Measurements from ENCODE around the gene SIGLEC15. TPM values are rescaled to one million over a fixed set of nuclear protein-coding genes. Genes with fewer than 3 reads are reported as not detected.

The SIGLEC15 gene
- total RNA-seq, 1 donor from 2014 or later = not detected

DNA sequence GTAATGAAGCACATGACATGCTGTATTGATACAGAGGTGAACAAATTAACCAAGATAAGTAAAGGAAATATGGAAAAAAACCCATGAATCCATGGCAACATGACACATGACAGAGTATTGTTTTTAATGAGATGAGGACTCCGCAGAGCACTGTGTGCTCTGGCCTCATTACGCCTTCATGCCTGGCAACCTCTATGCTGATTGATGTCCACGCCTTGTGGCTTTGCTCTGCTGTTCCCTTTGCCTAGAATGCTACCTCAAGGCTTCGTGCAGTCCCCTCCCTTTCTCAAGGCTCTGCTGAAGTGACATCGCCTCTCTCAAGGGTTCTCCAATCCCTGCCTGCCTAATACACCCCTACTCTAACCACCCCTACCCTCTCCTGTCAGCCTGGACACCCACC is 8.4 kb downstream of the SIGLEC15 start:
- H3K4me1 Mint-ChIP-seq = peaks cover 14% of the 10 kb centered on the region
- no peak overlapping the region for H3K4me3 Mint-ChIP-seq
- peaks cover 48% of the 10 kb centered on the region for H3K27me3 Mint-ChIP-seq (ENCODE audit: low read depth)
- no peak for DNase-seq (ENCODE audit: low spot score in 2 of 2, unreplicated experiment in 2 of 2)
- H3K36me3 Mint-ChIP-seq = no peaks in the 10 kb centered on the region
- H3K9me3 Mint-ChIP-seq = no peaks in the 10 kb centered on the region
- TF ChIP-seq, protein P1, sequence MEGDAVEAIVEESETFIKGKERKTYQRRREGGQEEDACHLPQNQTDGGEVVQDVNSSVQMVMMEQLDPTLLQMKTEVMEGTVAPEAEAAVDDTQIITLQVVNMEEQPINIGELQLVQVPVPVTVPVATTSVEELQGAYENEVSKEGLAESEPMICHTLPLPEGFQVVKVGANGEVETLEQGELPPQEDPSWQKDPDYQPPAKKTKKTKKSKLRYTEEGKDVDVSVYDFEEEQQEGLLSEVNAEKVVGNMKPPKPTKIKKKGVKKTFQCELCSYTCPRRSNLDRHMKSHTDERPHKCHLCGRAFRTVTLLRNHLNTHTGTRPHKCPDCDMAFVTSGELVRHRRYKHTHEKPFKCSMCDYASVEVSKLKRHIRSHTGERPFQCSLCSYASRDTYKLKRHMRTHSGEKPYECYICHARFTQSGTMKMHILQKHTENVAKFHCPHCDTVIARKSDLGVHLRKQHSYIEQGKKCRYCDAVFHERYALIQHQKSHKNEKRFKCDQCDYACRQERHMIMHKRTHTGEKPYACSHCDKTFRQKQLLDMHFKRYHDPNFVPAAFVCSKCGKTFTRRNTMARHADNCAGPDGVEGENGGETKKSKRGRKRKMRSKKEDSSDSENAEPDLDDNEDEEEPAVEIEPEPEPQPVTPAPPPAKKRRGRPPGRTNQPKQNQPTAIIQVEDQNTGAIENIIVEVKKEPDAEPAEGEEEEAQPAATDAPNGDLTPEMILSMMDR (IDR thresholded peaks at IDR 0.05; ENCODE audit: unreplicated experiment) = no peak
- H3K27ac Mint-ChIP-seq = no peak overlapping the region

- TF ChIP-seq, protein P1 (IDR thresholded peaks at IDR 0.05; ENCODE audit: unreplicated experiment) = no peak
- Mint-ChIP-seq H3K27ac (no peak overlapping the region), H3K27me3 (ENCODE audit: low read depth) (peaks cover 52% of the 10 kb centered on the region), H3K36me3 (no peaks in the 10 kb centered on the region), H3K9me3 (no peaks in the 10 kb centered on the region), H3K4me3 (no peak overlapping the region), H3K4me1 (peaks cover 9% of the 10 kb centered on the region)
- DNase-seq (ENCODE audit: low spot score in 2 of 2, unreplicated experiment in 2 of 2) = no peak
Measured at GRCh38 chr18:45834306-45834705, 8.8 kb downstream of the SIGLEC15 start.

GRCh38 chr18:45835057-45835636 is 9.7 kb downstream of the SIGLEC15 start:
- DNase-seq (ENCODE audit: low spot score in 2 of 2, unreplicated experiment in 2 of 2) = no peak
- no peak overlapping the region for H3K27ac Mint-ChIP-seq
- TF ChIP-seq, protein P1 (IDR thresholded peaks at IDR 0.05; ENCODE audit: unreplicated experiment) = no peak
- no peaks in the 10 kb centered on the region for H3K36me3 Mint-ChIP-seq
- no peaks in the 10 kb centered on the region for H3K9me3 Mint-ChIP-seq
- no peak overlapping the region for H3K4me3 Mint-ChIP-seq
- peaks cover 60% of the 10 kb centered on the region for H3K27me3 Mint-ChIP-seq (ENCODE audit: low read depth)
- peaks cover 6% of the 10 kb centered on the region for H3K4me1 Mint-ChIP-seq

GRCh38 chr18:45836242-45837205 is 11.0 kb downstream of the SIGLEC15 start:
- Mint-ChIP-seq H3K9me3 (no peaks in the 10 kb centered on the region), H3K4me1 (peaks cover 6% of the 10 kb centered on the region), H3K36me3 (no peaks in the 10 kb centered on the region), H3K4me3 (peak overlapping the region; percentile 39), H3K27me3 (ENCODE audit: low read depth) (peaks cover 73% of the 10 kb centered on the region), H3K27ac (no peak overlapping the region)
- DNase-seq (ENCODE audit: low spot score in 2 of 2, unreplicated experiment in 2 of 2) = no peak
- TF ChIP-seq, protein P1 (IDR thresholded peaks at IDR 0.05; ENCODE audit: unreplicated experiment) = no peak

- Mint-ChIP-seq H3K4me3 (no peak overlapping the region), H3K9me3 (no peaks in the 10 kb centered on the region), H3K4me1 (peaks cover 6% of the 10 kb centered on the region), H3K36me3 (no peaks in the 10 kb centered on the region), H3K27ac (no peak overlapping the region), H3K27me3 (ENCODE audit: low read depth) (peaks cover 76% of the 10 kb centered on the region)
- TF ChIP-seq, protein P1 (IDR thresholded peaks at IDR 0.05; ENCODE audit: unreplicated experiment) = no peak
- DNase-seq (ENCODE audit: low spot score in 2 of 2, unreplicated experiment in 2 of 2) = peak; percentile 51 to 61
Measured at GRCh38 chr18:45837283-45838070, 12.0 kb downstream of the SIGLEC15 start.

All from mesothelial cell of epicardium (in vitro differentiated cells).